HG03565 (cell line): ENCODE results near the gene AOPEP.

ENCODE experiments used
- ATAC-seq: cut with Tn5 transposase; IDR thresholded peaks from one replicate; pipeline ENCODE4 v1.9.1; 2021; ENCODE audit warnings: mild to moderate bottlenecking, moderate library complexity; ENCODE audit not compliant: unreplicated experiment

AOPEP gene

GRCh38 chr9:95103281-95103771, 376.8 kb downstream of the AOPEP start:
- ATAC-seq = no peak

- no peak for ATAC-seq
These were observed 377.5 kb downstream of the AOPEP start for GRCh38 chr9:95103871-95104580.

GRCh38 chr9:95104581-95104960, 378.1 kb downstream of the AOPEP start:
- no peak for ATAC-seq

GRCh38 chr9:95104980-95105379, 378.5 kb downstream of the AOPEP start:
- no peak for ATAC-seq

GRCh38 chr9:95105519-95106287, 379.2 kb downstream of the AOPEP start:
- ATAC-seq = no peak

GRCh38 chr9:95107001-95107749, 380.7 kb downstream of the AOPEP start:
- no peak for ATAC-seq

- ATAC-seq = no peak
These were observed 381.5 kb downstream of the AOPEP start for GRCh38 chr9:95107976-95108375.

- no peak for ATAC-seq
These were observed 382.3 kb downstream of the AOPEP start for GRCh38 chr9:95108777-95109176.

- no peak for ATAC-seq
These were observed 383.0 kb downstream of the AOPEP start for GRCh38 chr9:95109456-95109855.

GRCh38 chr9:95110921-95111525, 384.5 kb downstream of the AOPEP start:
- ATAC-seq = no peak

GRCh38 chr9:95111716-95112115, 385.2 kb downstream of the AOPEP start:
- no peak for ATAC-seq

GRCh38 chr9:95112436-95113280, 386.2 kb downstream of the AOPEP start:
- ATAC-seq = no peak

- ATAC-seq = no peak
These were observed 388.6 kb downstream of the AOPEP start for GRCh38 chr9:95115104-95115503.

- ATAC-seq = no peak
These were observed 389.7 kb downstream of the AOPEP start for GRCh38 chr9:95116002-95116807.

GRCh38 chr9:95116808-95117204, 390.3 kb downstream of the AOPEP start:
- ATAC-seq = no peak

GRCh38 chr9:95118596-95118995, 392.1 kb downstream of the AOPEP start:
- ATAC-seq = no peak

- no peak for ATAC-seq
These were observed 394.4 kb downstream of the AOPEP start for GRCh38 chr9:95120781-95121370.

- ATAC-seq = no peak
These were observed 398.3 kb downstream of the AOPEP start for GRCh38 chr9:95124582-95125367.
